Measurements from ENCODE around the gene PRLR.

Gene PRLR

DNA sequence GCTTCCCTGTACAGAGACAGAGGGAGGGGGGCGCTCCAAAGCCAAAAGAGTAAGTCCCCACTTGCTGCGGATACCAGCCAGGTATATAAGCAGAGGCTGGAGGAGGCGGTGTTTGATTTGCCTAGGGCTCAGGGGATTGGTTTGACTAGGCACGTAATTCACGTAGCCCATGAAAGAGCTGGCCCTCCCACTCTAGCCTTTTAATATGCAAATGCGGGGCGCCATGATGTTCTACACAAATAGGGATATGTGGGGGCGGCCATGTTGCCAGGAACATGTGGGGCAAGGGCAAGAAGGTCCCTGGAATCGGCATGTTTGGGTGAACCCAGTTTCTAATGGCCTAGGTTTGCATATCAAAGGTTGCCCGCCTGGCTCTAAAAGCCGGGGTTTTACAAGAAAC is 3.3 kb upstream of the PRLR start:
- TF ChIP-seq CSDC2 (CRISPR knock-in tag; IDR thresholded peaks at IDR 0.05) (no peak), BACH2 (CRISPR knock-in tag; IDR thresholded peaks at IDR 0.05; ENCODE audit: borderline replicate concordance) (no peak), TOX (CRISPR knock-in tag; IDR thresholded peaks at IDR 0.05; ENCODE audit: borderline replicate concordance) (no peak), TCF4 (CRISPR knock-in tag; IDR thresholded peaks at IDR 0.05; ENCODE audit: borderline replicate concordance) (no peak), ZNF70 (CRISPR knock-in tag; IDR thresholded peaks at IDR 0.05) (no peak), ISL1 (CRISPR knock-in tag; IDR thresholded peaks at IDR 0.05) (no peak), GLIS3 (CRISPR knock-in tag; IDR thresholded peaks at IDR 0.05) (no peak), RARB (CRISPR knock-in tag; IDR thresholded peaks at IDR 0.05) (no peak), SNAI2 (CRISPR knock-in tag; IDR thresholded peaks at IDR 0.05) (no peak), ZC3H10 (CRISPR knock-in tag; IDR thresholded peaks at IDR 0.05) (no peak), ESRRG (CRISPR knock-in tag; IDR thresholded peaks at IDR 0.05) (no peak), ARNTL (CRISPR knock-in tag; IDR thresholded peaks at IDR 0.05; ENCODE audit: borderline replicate concordance, low read depth) (no peak)
- TF ChIP-seq, protein P1, sequence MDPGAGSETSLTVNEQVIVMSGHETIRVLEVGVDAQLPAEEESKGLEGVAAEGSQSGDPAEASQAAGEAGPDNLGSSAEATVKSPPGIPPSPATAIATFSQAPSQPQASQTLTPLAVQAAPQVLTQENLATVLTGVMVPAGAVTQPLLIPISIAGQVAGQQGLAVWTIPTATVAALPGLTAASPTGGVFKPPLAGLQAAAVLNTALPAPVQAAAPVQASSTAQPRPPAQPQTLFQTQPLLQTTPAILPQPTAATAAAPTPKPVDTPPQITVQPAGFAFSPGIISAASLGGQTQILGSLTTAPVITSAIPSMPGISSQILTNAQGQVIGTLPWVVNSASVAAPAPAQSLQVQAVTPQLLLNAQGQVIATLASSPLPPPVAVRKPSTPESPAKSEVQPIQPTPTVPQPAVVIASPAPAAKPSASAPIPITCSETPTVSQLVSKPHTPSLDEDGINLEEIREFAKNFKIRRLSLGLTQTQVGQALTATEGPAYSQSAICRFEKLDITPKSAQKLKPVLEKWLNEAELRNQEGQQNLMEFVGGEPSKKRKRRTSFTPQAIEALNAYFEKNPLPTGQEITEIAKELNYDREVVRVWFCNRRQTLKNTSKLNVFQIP (CRISPR knock-in tag; IDR thresholded peaks at IDR 0.05; ENCODE audit: borderline replicate concordance, low read depth), result no peak
- TF ChIP-seq, protein P2, sequence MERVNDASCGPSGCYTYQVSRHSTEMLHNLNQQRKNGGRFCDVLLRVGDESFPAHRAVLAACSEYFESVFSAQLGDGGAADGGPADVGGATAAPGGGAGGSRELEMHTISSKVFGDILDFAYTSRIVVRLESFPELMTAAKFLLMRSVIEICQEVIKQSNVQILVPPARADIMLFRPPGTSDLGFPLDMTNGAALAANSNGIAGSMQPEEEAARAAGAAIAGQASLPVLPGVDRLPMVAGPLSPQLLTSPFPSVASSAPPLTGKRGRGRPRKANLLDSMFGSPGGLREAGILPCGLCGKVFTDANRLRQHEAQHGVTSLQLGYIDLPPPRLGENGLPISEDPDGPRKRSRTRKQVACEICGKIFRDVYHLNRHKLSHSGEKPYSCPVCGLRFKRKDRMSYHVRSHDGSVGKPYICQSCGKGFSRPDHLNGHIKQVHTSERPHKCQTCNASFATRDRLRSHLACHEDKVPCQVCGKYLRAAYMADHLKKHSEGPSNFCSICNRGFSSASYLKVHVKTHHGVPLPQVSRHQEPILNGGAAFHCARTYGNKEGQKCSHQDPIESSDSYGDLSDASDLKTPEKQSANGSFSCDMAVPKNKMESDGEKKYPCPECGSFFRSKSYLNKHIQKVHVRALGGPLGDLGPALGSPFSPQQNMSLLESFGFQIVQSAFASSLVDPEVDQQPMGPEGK (CRISPR knock-in tag; IDR thresholded peaks at IDR 0.05; ENCODE audit: borderline replicate concordance), result no peak
- ATAC-seq, result no peak

DNA sequence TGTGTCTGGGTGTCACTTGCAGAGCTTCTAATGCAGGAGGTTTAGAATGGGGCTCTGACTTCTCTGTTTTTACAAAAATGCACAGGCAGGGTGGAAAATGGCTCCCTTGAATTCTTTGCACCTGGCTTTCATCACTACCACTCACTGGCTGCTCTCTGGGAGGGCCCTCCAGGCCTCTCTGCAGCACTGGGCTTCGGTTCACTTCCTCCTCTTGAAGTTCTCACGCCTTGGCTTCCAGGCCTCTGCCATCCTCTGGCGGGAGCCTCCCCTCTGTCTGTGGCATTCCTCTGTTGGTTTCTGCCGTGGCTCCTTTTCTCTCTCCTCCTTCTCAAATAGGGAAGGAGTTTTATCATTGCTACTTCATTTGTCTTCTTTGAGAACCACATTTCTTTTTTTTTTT is 2.8 kb upstream of the PRLR start:
- no peak for ATAC-seq

DNA sequence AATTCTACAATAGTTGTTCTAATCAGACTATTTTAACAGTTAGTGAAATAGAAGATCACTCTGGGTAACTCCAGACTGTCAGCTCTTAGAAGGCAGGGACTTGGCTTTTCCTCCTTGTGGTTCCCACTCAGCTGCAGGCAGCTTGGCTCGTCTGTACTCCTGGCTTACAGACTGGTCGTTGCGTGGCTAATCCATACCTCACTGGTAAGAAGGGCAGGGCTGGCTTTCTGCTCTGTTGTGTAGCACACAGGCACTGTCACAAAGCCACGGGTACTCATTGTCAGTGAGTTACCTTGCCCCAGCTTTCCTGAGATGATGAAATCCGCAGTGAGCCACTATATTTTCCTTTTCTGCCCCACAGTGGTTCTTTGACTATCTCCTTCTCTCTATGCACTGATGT is 1.8 kb upstream of the PRLR start:
- no peak for ATAC-seq
- TF ChIP-seq PPARA (CRISPR knock-in tag; IDR thresholded peaks at IDR 0.05; ENCODE audit: borderline replicate concordance) (no peak), TCF4 (CRISPR knock-in tag; IDR thresholded peaks at IDR 0.05; ENCODE audit: borderline replicate concordance) (no peak), ZNF8 (CRISPR knock-in tag; IDR thresholded peaks at IDR 0.05) (no peak), ZNF70 (CRISPR knock-in tag; IDR thresholded peaks at IDR 0.05) (no peak), ZFP3 (CRISPR knock-in tag; IDR thresholded peaks at IDR 0.05) (no peak), ZC3H10 (CRISPR knock-in tag; IDR thresholded peaks at IDR 0.05) (no peak)
- TF ChIP-seq, protein P3, sequence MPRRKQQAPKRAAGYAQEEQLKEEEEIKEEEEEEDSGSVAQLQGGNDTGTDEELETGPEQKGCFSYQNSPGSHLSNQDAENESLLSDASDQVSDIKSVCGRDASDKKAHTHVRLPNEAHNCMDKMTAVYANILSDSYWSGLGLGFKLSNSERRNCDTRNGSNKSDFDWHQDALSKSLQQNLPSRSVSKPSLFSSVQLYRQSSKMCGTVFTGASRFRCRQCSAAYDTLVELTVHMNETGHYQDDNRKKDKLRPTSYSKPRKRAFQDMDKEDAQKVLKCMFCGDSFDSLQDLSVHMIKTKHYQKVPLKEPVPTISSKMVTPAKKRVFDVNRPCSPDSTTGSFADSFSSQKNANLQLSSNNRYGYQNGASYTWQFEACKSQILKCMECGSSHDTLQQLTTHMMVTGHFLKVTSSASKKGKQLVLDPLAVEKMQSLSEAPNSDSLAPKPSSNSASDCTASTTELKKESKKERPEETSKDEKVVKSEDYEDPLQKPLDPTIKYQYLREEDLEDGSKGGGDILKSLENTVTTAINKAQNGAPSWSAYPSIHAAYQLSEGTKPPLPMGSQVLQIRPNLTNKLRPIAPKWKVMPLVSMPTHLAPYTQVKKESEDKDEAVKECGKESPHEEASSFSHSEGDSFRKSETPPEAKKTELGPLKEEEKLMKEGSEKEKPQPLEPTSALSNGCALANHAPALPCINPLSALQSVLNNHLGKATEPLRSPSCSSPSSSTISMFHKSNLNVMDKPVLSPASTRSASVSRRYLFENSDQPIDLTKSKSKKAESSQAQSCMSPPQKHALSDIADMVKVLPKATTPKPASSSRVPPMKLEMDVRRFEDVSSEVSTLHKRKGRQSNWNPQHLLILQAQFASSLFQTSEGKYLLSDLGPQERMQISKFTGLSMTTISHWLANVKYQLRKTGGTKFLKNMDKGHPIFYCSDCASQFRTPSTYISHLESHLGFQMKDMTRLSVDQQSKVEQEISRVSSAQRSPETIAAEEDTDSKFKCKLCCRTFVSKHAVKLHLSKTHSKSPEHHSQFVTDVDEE (CRISPR knock-in tag; IDR thresholded peaks at IDR 0.05), result no peak
- TF ChIP-seq, protein P2 (CRISPR knock-in tag; IDR thresholded peaks at IDR 0.05; ENCODE audit: borderline replicate concordance), result no peak

More for the DNA sequence above, 2.8 kb upstream of the PRLR start:
- TF ChIP-seq TOX (CRISPR knock-in tag; IDR thresholded peaks at IDR 0.05; ENCODE audit: borderline replicate concordance), result no peak

DNA sequence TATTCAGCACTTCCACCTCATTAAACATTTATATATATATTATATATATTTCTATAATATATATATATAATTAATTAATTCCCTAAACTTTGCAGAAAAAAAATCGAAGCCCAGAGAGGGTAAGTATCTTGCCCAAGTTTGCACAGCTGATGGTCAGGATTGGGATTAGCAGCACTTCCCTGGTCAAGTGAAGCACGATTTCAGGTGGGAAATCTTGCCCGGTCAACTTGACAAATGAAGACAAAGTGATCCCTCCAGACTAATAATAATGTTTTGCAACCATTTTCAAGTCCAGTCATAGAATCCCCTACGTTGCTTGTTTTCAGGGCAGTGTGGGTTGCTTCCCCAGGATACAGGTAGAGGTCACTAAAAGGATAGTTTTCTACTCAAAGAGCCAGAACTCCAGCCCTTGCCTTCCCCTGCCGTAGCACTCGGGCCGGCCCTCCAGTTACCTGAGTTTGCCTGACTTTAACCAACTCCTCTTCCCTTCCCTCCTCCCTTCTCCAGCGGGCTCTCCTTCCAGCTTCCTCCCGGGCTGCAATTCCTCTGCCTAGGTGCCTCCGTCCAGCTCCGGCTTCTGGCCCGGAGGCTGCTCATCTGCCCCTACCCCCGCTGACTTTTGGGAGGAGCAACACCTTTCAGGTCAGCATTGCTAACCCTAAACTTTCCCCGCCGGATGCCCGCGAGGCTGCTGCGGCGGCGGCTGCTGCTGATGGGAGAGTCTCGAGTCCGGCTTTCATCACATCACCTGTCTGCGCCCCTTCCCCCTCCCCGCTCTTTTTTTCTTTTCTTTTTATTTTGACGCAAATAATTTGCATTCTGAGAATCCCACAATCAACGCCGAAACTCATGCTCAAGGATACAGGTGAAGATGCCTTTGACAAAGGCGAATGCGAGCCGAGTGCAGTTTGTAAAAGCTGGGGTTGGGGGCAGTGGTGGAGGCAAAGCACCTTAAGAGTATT is 930 bp downstream of the PRLR start:
- peak; percentile 80 for ATAC-seq
- TF ChIP-seq, protein P4, sequence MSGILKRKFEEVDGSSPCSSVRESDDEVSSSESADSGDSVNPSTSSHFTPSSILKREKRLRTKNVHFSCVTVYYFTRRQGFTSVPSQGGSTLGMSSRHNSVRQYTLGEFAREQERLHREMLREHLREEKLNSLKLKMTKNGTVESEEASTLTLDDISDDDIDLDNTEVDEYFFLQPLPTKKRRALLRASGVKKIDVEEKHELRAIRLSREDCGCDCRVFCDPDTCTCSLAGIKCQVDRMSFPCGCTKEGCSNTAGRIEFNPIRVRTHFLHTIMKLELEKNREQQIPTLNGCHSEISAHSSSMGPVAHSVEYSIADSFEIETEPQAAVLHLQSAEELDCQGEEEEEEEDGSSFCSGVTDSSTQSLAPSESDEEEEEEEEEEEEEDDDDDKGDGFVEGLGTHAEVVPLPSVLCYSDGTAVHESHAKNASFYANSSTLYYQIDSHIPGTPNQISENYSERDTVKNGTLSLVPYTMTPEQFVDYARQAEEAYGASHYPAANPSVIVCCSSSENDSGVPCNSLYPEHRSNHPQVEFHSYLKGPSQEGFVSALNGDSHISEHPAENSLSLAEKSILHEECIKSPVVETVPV (CRISPR knock-in tag; IDR thresholded peaks at IDR 0.05), result no peak
- no peak for TF ChIP-seq TOX (CRISPR knock-in tag; IDR thresholded peaks at IDR 0.05; ENCODE audit: borderline replicate concordance)

All from SK-N-SH treated with all-trans-retinoic acid at 6 μM for 48 hours (cell line).